GM18870 (cell line): ENCODE data around the gene RGL2.

Experiments
- ATAC-seq: cut with Tn5 transposase; IDR thresholded peaks from one replicate; pipeline ENCODE4 v1.9.1; 2021; ENCODE audit warnings: moderate library complexity; ENCODE audit not compliant: unreplicated experiment

The RGL2 gene

GRCh38 chr6:33241968-33242367 lies 56.8 kb downstream of the RGL2 start:
- no peak for ATAC-seq
